Right lung (tissue), 5 donors: ENCODE measurements around the gene IFNG. TPM values are rescaled to one million over a fixed set of nuclear protein-coding genes. Genes with fewer than 3 reads are reported as not detected.

Source experiments
- DNase-seq, 2 donors: peaks; one replicate each; pipeline ENCODE4 v3.0.0-alpha.2; 2013
- polyA plus RNA-seq, 5 donors: library from polyadenylated mRNA; unstranded; fragments of 120-200 nt; gene quantifications; one replicate each; pipeline versions ENCODE4 v1.2.1 to v1.2.3, GENCODE V29; 2013; ENCODE audit warnings: inconsistent platforms in 1 of 5, low replicate concordance in 1 of 5; ENCODE audit not compliant: insufficient read length in 5 of 5, insufficient read depth in 1 of 5

IFNG gene
- polyA plus RNA-seq, 5 donors, result 0.12 TPM; not detected in 4

DNA sequence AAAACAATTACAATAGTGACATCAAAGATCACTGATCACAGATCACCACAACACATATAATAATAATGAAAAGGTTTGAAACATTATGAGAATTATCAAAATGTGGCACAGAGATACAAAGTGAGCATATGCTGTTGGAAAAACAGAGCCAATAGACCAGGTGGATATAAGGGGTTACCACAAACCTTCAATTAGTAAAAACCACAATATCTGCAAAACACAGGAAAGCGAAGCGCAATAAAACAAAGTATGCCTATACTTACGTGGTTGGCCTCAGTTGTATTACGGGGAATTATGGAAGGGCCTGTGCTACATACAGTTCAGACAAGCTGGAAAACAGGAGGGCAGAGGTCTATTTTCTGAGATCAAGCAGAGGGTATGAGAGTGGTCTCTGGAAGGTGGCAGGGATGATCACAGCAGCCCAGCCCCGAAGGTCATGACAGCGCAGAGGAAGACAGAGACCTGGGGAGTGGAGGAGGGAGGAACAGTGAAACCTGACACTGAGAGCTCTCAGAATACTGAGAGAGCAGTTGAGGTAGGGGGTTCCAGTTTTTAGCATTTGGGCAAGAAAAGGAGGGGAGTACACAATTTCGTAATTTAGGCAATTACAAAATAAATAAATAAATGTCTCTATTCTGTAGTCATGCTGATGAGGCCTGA, 41.3 kb downstream of the IFNG start:
- DNase-seq, result no peak

DNA sequence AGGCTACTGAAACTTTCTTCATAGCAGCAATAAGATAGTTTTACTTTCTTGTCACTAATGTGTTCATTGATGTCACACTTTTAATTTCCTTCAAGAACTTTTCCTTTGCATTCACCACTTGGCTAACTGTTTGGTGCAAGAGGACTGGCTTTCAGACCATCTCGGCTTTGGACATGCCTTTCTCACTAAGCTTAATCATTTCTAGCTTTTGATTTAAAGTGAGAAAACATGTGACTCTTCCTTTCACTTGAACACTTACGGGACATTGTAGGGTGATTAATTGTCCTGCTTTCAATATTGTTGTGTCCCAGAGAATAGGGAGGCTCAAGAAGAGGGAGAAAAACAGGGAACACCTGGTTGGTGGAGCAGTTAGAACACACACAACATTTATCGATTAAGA, 41.9 kb downstream of the IFNG start:
- DNase-seq, result no peak

GRCh38 chr12:68115281-68115680, 44.3 kb downstream of the IFNG start:
- DNase-seq, result no peak

GRCh38 chr12:68114606-68115005, 44.9 kb downstream of the IFNG start:
- no peak for DNase-seq

GRCh38 chr12:68113644-68114043, 45.9 kb downstream of the IFNG start:
- no peak for DNase-seq

- DNase-seq, result no peak
Measured at GRCh38 chr12:68111995-68112394, 47.5 kb downstream of the IFNG start.

DNA sequence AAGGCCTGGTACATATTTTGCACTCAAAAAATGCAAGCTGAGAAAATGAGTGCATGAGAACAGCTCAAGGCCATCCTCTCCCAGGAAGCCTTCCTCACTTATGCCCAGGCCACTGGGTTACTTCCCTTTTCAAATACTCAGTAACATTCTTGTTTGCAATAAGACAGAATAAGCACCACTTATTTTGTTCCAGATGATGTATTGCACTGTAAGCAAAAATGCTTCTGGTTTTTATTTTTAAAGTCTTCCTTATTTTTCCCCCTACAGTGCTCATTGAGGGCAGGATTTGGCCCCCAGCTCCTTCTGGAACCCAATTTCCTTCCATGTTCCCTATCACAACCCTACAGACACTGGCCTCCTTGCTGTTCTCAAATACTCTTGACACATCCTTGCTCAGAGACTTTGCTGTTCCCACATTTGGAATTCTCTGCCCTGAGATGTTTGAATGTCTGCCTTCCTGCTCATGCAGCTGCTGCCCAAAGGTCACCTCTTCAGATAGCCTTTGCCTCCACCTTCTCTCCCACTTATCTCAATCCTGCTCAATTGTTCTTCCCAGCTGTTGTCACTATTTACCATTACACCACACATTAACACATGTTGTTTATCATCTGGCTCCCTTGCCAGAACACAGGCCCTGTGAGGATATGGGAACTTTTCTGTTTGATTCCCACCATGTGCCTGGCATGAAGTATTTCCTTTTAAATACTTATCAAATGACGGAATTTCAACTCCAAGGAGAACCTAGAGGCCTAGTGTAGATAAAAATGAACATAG, 49.9 kb downstream of the IFNG start:
- DNase-seq, result no peak

DNA sequence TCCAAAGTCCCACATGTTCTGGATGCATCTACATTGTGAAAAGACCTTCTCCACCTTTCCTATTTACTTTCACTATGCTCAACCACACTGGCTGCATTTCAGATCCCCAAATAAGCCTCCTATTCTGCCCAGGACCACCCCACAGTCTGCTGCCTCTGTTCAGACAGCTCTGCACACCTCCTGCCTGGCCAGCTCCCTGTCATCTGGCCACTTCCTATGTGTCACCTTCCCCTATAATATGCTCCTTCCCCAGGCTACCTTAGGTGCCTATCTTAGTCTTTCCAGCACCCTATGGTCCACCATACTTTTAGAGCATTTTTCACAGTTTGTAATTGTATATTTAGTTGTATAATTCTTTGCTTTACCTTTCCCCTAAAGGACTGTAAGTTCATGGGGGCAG, 50.5 kb downstream of the IFNG start:
- no peak for DNase-seq

DNA sequence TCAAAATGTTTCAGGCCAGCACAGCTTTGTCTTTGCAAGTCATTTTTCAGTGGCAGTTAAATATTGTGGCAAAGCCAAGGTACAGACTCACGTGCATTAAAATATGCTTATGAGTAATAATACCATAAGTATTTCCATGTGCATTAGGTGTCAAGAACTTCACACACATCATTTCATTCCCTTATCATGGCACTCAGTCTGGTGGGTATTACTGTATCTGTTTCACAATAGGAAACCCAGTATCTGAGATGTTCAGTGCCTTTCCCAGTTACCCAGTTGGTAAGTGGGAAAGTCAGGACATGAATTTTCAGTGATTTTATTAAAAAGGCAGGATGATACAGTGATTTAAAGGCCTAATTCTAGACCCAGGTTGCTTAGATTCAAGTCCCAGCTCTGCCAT, 52.9 kb downstream of the IFNG start:
- DNase-seq, result no peak

DNA sequence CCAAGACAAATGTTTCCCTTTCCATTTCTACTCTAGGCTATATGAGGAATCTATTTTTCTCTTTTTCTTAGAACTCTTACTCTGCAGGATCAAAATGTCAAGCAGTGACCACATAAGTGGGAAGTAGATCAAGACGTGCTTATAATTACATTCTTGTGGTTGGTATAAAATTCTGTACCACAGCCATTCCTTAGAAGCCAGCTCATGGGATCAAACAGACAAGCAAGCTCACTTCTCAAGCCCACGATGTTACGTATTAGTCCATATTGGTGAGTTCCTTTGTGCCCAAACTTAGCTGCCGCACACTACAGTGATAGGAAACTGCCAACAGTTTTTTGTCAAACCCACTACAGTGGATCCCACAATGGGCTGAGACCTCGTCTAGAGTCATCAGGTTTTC, 53.4 kb downstream of the IFNG start:
- DNase-seq, result no peak

Other genes starting within 250 kb of the IFNG start
- gene IFNG-AS1, start 170.3 kb downstream of the IFNG start, polyA plus RNA-seq, result under 1 TPM in 4 of 5 donors, not detected in 1; 0.12 to 0.31 (median 0.16) TPM
- gene IL26, start 66.1 kb upstream of the IFNG start, polyA plus RNA-seq, result not detected
- gene IL22, start 93.9 kb upstream of the IFNG start, polyA plus RNA-seq, result not detected
- gene MDM1, start 172.6 kb upstream of the IFNG start, polyA plus RNA-seq, result 10 to 100 TPM; 30.8 to 48.9 (median 44.2) TPM